ENCODE measurements around the gene PUSL1. TPM values are rescaled to one million over a fixed set of nuclear protein-coding genes. Genes with fewer than 3 reads are reported as not detected.

The PUSL1 gene
- polyA plus RNA-seq, 3 donors, result 6.6 to 13.5 (median 12.8) TPM

- 89 to 90% (median 90%) methylated on average over 58 of the region's 58 CpGs for WGBS, 3 donors
These were observed 21.2 kb downstream of the PUSL1 start for GRCh38 chr1:1329304-1330210.

GRCh38 chr1:1330366-1331067 lies 22.1 kb downstream of the PUSL1 start:
- 31 to 68% (median 60%) methylated on average over 14 to 15 of the region's 15 CpGs for WGBS, 3 donors
- H3K27ac ChIP-seq (ENCODE audit: low read depth, low read length), result no peak overlapping the region

More at GRCh38 chr1:1329304-1330210, 21.2 kb downstream of the PUSL1 start:
- H3K27ac ChIP-seq (ENCODE audit: low read depth, low read length), result no peak overlapping the region

- no peak within 1 kb of the TSS for H3K27ac ChIP-seq (ENCODE audit: low read depth, low read length)
- 70 to 77% (median 71%) methylated on average over 40 to 41 of the region's 41 CpGs for WGBS, 3 donors
These were observed 22.9 kb downstream of the PUSL1 start, which contains the start of gene TAS1R3 for GRCh38 chr1:1331068-1331965. TAS1R3 (plus strand) TSS chr1:1331280; CDS start chr1:1331346, 66 bp downstream.

DNA sequence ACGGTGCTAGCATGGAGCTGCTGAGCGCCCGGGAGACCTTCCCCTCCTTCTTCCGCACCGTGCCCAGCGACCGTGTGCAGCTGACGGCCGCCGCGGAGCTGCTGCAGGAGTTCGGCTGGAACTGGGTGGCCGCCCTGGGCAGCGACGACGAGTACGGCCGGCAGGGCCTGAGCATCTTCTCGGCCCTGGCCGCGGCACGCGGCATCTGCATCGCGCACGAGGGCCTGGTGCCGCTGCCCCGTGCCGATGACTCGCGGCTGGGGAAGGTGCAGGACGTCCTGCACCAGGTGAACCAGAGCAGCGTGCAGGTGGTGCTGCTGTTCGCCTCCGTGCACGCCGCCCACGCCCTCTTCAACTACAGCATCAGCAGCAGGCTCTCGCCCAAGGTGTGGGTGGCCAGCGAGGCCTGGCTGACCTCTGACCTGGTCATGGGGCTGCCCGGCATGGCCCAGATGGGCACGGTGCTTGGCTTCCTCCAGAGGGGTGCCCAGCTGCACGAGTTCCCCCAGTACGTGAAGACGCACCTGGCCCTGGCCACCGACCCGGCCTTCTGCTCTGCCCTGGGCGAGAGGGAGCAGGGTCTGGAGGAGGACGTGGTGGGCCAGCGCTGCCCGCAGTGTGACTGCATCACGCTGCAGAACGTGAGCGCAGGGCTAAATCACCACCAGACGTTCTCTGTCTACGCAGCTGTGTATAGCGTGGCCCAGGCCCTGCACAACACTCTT lies 23.8 kb downstream of the PUSL1 start:
- 77 to 85% (median 82%) methylated on average over 48 to 57 of the region's 57 CpGs for WGBS, 3 donors
- no peak overlapping the region for H3K27ac ChIP-seq (ENCODE audit: low read depth, low read length)

DNA sequence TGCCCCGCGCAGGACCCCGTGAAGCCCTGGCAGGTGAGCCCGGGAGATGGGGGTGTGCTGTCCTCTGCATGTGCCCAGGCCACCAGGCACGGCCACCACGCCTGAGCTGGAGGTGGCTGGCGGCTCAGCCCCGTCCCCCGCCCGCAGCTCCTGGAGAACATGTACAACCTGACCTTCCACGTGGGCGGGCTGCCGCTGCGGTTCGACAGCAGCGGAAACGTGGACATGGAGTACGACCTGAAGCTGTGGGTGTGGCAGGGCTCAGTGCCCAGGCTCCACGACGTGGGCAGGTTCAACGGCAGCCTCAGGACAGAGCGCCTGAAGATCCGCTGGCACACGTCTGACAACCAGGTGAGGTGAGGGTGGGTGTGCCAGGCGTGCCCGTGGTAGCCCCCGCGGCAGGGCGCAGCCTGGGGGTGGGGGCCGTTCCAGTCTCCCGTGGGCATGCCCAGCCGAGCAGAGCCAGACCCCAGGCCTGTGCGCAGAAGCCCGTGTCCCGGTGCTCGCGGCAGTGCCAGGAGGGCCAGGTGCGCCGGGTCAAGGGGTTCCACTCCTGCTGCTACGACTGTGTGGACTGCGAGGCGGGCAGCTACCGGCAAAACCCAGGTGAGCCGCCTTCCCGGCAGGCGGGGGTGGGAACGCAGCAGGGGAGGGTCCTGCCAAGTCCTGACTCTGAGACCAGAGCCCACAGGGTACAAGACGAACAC lies 24.5 kb downstream of the PUSL1 start:
- WGBS, 3 donors, result 75 to 83% (median 77%) methylated on average over 45 to 48 of the region's 48 CpGs
- no peak overlapping the region for H3K27ac ChIP-seq (ENCODE audit: low read depth, low read length)

DNA sequence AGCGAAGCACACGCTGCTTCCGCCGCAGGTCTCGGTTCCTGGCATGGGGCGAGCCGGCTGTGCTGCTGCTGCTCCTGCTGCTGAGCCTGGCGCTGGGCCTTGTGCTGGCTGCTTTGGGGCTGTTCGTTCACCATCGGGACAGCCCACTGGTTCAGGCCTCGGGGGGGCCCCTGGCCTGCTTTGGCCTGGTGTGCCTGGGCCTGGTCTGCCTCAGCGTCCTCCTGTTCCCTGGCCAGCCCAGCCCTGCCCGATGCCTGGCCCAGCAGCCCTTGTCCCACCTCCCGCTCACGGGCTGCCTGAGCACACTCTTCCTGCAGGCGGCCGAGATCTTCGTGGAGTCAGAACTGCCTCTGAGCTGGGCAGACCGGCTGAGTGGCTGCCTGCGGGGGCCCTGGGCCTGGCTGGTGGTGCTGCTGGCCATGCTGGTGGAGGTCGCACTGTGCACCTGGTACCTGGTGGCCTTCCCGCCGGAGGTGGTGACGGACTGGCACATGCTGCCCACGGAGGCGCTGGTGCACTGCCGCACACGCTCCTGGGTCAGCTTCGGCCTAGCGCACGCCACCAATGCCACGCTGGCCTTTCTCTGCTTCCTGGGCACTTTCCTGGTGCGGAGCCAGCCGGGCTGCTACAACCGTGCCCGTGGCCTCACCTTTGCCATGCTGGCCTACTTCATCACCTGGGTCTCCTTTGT lies 25.3 kb downstream of the PUSL1 start:
- WGBS, 3 donors, result 73 to 84% (median 74%) methylated on average over 34 to 36 of the region's 36 CpGs

GRCh38 chr1:1334835-1335234 lies 26.4 kb downstream of the PUSL1 start:
- no peak overlapping the region for H3K27ac ChIP-seq (ENCODE audit: low read depth, low read length)
- WGBS, 3 donors, result 75 to 81% (median 79%) methylated on average over 11 of the region's 11 CpGs

More for the DNA sequence above, 25.3 kb downstream of the PUSL1 start:
- no peak overlapping the region for H3K27ac ChIP-seq (ENCODE audit: low read depth, low read length)

GRCh38 chr1:1335283-1335682 lies 26.9 kb downstream of the PUSL1 start:
- no peak overlapping the region for H3K27ac ChIP-seq (ENCODE audit: low read depth, low read length)
- 75 to 86% (median 81%) methylated on average over 16 of the region's 16 CpGs for WGBS, 3 donors

DNA sequence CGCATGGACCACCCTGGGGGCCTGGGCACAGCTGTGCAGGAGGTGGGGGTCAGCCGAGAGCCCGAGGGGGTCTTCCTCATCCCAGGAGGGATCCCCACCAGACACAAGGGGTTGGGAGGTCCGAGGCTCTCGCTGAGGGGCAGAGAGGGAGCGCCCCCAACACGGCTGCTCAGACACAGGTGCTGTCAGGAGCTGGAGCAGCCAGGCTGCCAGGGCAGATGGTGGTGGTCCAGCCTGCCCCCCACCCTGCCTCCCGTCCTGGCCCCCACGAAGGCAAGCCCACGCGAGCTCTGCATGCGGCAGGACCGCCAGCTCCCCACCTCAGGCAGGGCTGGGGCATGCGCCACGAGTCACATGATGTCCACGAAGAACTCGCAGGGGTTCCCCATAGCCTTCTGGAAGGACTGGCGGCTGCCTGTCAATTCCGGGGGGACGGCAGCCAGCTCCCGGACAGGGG lies 27.4 kb downstream of the PUSL1 start:
- H3K27ac ChIP-seq (ENCODE audit: low read depth, low read length), result no peak overlapping the region
- WGBS, 3 donors, result 84 to 91% (median 86%) methylated on average over 20 to 21 of the region's 21 CpGs

- 93 to 96% (median 95%) methylated on average over 21 to 26 of the region's 26 CpGs for WGBS, 3 donors
- H3K27ac ChIP-seq (ENCODE audit: low read depth, low read length), result no peak overlapping the region
These were observed 28.0 kb downstream of the PUSL1 start for GRCh38 chr1:1336446-1336845.

GRCh38 chr1:1336931-1337792 lies 28.8 kb downstream of the PUSL1 start:
- WGBS, 3 donors, result 94 to 97% (median 95%) methylated on average over 28 to 32 of the region's 32 CpGs
- no peak overlapping the region for H3K27ac ChIP-seq (ENCODE audit: low read depth, low read length)

- no peak overlapping the region for H3K27ac ChIP-seq (ENCODE audit: low read depth, low read length)
- WGBS, 3 donors, result 61 to 90% (median 83%) methylated on average over 7 to 18 of the region's 18 CpGs
These were observed 29.4 kb downstream of the PUSL1 start for GRCh38 chr1:1337793-1338147.

GRCh38 chr1:1338278-1338677 lies 29.9 kb downstream of the PUSL1 start:
- WGBS, 3 donors, result 95 to 97% (median 96%) methylated on average over 36 of the region's 36 CpGs
- no peak overlapping the region for H3K27ac ChIP-seq (ENCODE audit: low read depth, low read length)

GRCh38 chr1:1340185-1340584 lies 31.8 kb downstream of the PUSL1 start:
- whole genome bisulfite sequencing, 3 donors, result 91 to 93% (median 93%) methylated on average over 23 of the region's 23 CpGs
- no peak overlapping the region for H3K27ac ChIP-seq (ENCODE audit: low read depth, low read length)

DNA sequence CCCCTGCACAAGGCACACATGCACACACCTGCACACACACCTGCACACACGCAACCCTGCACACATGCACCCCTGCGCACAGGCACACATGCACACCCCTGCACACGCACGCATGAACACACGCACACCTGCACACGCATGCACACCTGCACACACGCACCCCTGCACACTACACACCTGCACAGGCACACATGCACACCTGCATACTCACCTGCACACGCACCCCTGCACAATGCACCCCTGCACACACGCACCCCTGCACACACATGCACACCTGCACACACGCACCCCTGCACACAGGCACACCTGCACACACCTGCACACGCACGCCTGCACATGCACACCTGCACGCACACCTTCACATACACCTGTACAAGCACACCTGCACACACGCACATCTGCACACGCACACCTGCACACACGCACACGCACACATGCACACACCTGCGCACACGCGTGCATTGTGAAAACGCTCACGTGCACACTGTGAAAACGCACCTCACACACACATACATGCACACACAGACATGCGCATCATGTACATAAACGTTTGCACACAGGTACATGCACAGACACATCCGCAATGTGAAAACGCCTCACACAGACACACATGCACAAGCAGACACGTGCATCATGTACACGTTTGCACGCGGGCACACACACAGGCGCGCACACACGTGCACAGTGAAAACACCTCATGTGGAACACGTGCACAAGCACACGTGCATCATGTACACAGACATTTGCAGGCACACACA lies 32.6 kb downstream of the PUSL1 start:
- H3K27ac ChIP-seq (ENCODE audit: low read depth, low read length), result no peak overlapping the region
- 92 to 93% (median 92%) methylated on average over 36 of the region's 36 CpGs for WGBS, 3 donors
